Heart left ventricle (tissue), 13 donors: ENCODE results near the gene ROBO1.

ENCODE experiments used
- CTCF ChIP-seq, 12 donors: fragments of 200-600 bp; sonication (generic) in 4 of 12; IDR thresholded peaks; one replicate each; pipeline versions ENCODE4 v1.5.0 to v1.8.0; 2018 to 2022; ENCODE audit warnings: antibody characterized with exemption in 12 of 12, mild to moderate bottlenecking in 5 of 12
- POLR2A ChIP-seq, 2 donors: fragments of 450-650 bp; IDR thresholded peaks; one replicate each; pipeline ENCODE4 v1.6.1; 2017; ENCODE audit warnings: antibody characterized with exemption in 2 of 2, mild to moderate bottlenecking in 2 of 2, moderate library complexity in 2 of 2
- donor health status: ischemic (EF 13 %, LVEDD 7.1; RV severe dilation, severe dysfunction).
- donor health status: DM: no; HTN: yes; CAD: no.
- donor health status: DM: no; HTN: no; CAD: no.
- donor health status: ischemic (EF 25% LVEDD 6.9; RV normal size, moderate dysfunction).
- donor health status: ischemic (EF 25% LVEDD 5.7; RV mildly dilated, moderate dysfunction).
- donor health status: ischemic (EF 35%, LVEDD 5.7; RV mildly dilated, moderate dysfunction).
- donor health status: nonischemic (EF 11% LVEDD 7.7; RV severe dilation, severe dysfunction).
- donor health status: DM: yes; HTN: yes; CAD: no.
- donor health status: PGD.
- donor health status: ischemic (EF 29% LVEDD 5.4; RV normal size, mild dysfunction).
- donor health status: nonischemic (EF 23%, LVEDD 6.1; RV moderate dilation, normal function).

GRCh38 chr3:79030157-79030556 lies 737.6 kb downstream of the ROBO1 start:
- no peak for TF ChIP-seq CTCF (IDR thresholded peaks at IDR 0.05)
- no peak for TF ChIP-seq POLR2A (IDR thresholded peaks at IDR 0.05)
